H9 (cell line): ENCODE measurements around the gene PTRH1. TPM values are rescaled to one million over a fixed set of nuclear protein-coding genes. Genes with fewer than 3 reads are reported as not detected.

ENCODE experiments used
- DNase-seq: peaks from one replicate; pipeline ENCODE4 v3.0.0-alpha.2; 2017
- H2AFZ ChIP-seq: one replicate; pipeline ENCODE4 v1.6.1; 2013; ENCODE audit warnings: mild to moderate bottlenecking, low read length, control low read depth, moderate library complexity
- H2AK5ac ChIP-seq: 2 replicates; pipeline ENCODE4 v1.6.1; 2013; ENCODE audit warnings: low read length, control low read depth, mixed read lengths; ENCODE audit not compliant: insufficient read length
- H2BK120ac ChIP-seq: one replicate; pipeline ENCODE4 v1.6.1; 2013; ENCODE audit warnings: low read depth, mild to moderate bottlenecking, low read length, control low read depth, inconsistent platforms; ENCODE audit not compliant: poor library complexity, severe bottlenecking
- H2BK12ac ChIP-seq: 2 replicates; pipeline ENCODE4 v1.6.1; 2013; ENCODE audit warnings: low read length, control low read depth, mixed read lengths, low read depth; ENCODE audit not compliant: insufficient read length
- H2BK15ac ChIP-seq: 2 replicates; pipeline ENCODE4 v1.6.1; 2013; ENCODE audit warnings: low read depth, low read length, control low read depth
- H2BK20ac ChIP-seq: one replicate; pipeline ENCODE4 v1.6.1; 2013; ENCODE audit warnings: low read depth, mild to moderate bottlenecking, low read length, control low read depth, inconsistent platforms; ENCODE audit not compliant: poor library complexity, severe bottlenecking
- H2BK5ac ChIP-seq: 2 replicates; pipeline ENCODE4 v1.6.1; 2013; ENCODE audit warnings: low read length, control low read depth, mixed read lengths; ENCODE audit not compliant: insufficient read length
- H3K14ac ChIP-seq: 2 replicates; pipeline ENCODE4 v1.6.1; 2013; ENCODE audit warnings: low read length, control low read depth; ENCODE audit not compliant: insufficient read depth
- H3K18ac ChIP-seq: 2 replicates; pipeline ENCODE4 v1.6.1; 2013; ENCODE audit warnings: low read depth, mild to moderate bottlenecking, mixed read lengths, low read length, control low read depth; ENCODE audit not compliant: insufficient read length
- H3K23ac ChIP-seq: 2 replicates; pipeline ENCODE4 v1.6.1; 2013; ENCODE audit warnings: low read length, control low read depth, mixed read lengths, low read depth; ENCODE audit not compliant: insufficient read length
- H3K23me2 ChIP-seq: 2 replicates; pipeline ENCODE4 v1.6.1; 2013; ENCODE audit warnings: low read depth, mild to moderate bottlenecking, mixed read lengths, low read length, control low read depth; ENCODE audit not compliant: insufficient read length, poor library complexity, severe bottlenecking
- H3K27ac ChIP-seq: 2 replicates; pipeline ENCODE4 v1.5.1; 2013; ENCODE audit warnings: low read length, control low read depth, mixed read lengths, low read depth; ENCODE audit not compliant: insufficient read length
- H3K27me3 ChIP-seq: 2 replicates; pipeline ENCODE4 v1.6.1; 2013; ENCODE audit warnings: low read length, control low read depth, inconsistent platforms; ENCODE audit not compliant: insufficient read depth
- H3K4ac ChIP-seq: 2 replicates; pipeline ENCODE4 v1.6.1; 2013; ENCODE audit warnings: low read depth, mild to moderate bottlenecking, control low read depth, inconsistent platforms, low read length, moderate library complexity
- H3K4me1 ChIP-seq: 2 replicates; pipeline ENCODE4 v1.6.1; 2013; ENCODE audit warnings: low read length, control low read depth, inconsistent platforms; ENCODE audit not compliant: insufficient read depth
- H3K4me2 ChIP-seq: 2 replicates; pipeline ENCODE4 v1.6.1; 2013; ENCODE audit warnings: low read length, control low read depth, mixed read lengths; ENCODE audit not compliant: insufficient read length, insufficient read depth
- H3K56ac ChIP-seq: 2 replicates; pipeline ENCODE4 v1.6.1; 2013; ENCODE audit warnings: low read depth, mild to moderate bottlenecking, mixed read lengths, low read length, control low read depth; ENCODE audit not compliant: insufficient read length
- H3K79me1 ChIP-seq: 2 replicates; pipeline ENCODE4 v1.6.1; 2013; ENCODE audit warnings: low read depth, mild to moderate bottlenecking, moderate library complexity, low read length, control low read depth, inconsistent platforms; ENCODE audit not compliant: insufficient read depth, poor library complexity, severe bottlenecking
- H3K79me2 ChIP-seq: 2 replicates; pipeline ENCODE4 v1.6.1; 2013; ENCODE audit warnings: low read length, control low read depth, inconsistent platforms; ENCODE audit not compliant: insufficient read depth
- H3K9ac ChIP-seq: 2 replicates; pipeline ENCODE4 v1.6.1; 2013; ENCODE audit warnings: low read length, control low read depth, mixed read lengths; ENCODE audit not compliant: insufficient read length; ENCODE audit errors: extremely low read depth
- H3K9me3 ChIP-seq: one replicate; pipeline ENCODE4 v1.6.1; 2013; ENCODE audit warnings: low read depth, low read length, inconsistent platforms; ENCODE audit not compliant: control insufficient read depth
- H3T11ph ChIP-seq: one replicate; pipeline ENCODE4 v1.6.1; 2013; ENCODE audit warnings: mild to moderate bottlenecking, low read length, control low read depth, inconsistent platforms
- H4K20me1 ChIP-seq: one replicate; pipeline ENCODE4 v1.6.1; 2013; ENCODE audit not compliant: control insufficient read depth, insufficient read length, insufficient read depth
- H4K5ac ChIP-seq: 2 replicates; pipeline ENCODE4 v1.6.1; 2013; ENCODE audit warnings: low read depth, mild to moderate bottlenecking, mixed read lengths, low read length, control low read depth; ENCODE audit not compliant: insufficient read length
- H4K8ac ChIP-seq: replicated peaks from 2 replicates; pipeline ENCODE4 v1.6.1; 2013; ENCODE audit warnings: low read length, control low read depth, mixed read lengths, low read depth; ENCODE audit not compliant: insufficient read length
- H4K91ac ChIP-seq: 2 replicates; pipeline ENCODE4 v1.6.1; 2013; ENCODE audit warnings: low read depth, mild to moderate bottlenecking, moderate library complexity, mixed read lengths, low read length, control low read depth; ENCODE audit not compliant: insufficient read length
- H3K27ac Mint-ChIP-seq, 3 experiments: 2 replicates in 2 of 3; 3 replicates in 1 of 3; pipeline ENCODE4 v1.8.0; 2020 to 2021; ENCODE audit warnings: mixed read lengths in 3 of 3, mild to moderate bottlenecking in 1 of 3, moderate library complexity in 1 of 3
- H3K27me3 Mint-ChIP-seq: 2 replicates; pipeline ENCODE4 v1.8.0; 2021; ENCODE audit warnings: low read depth, mild to moderate bottlenecking, moderate library complexity, mixed read lengths
- H3K36me3 Mint-ChIP-seq, 3 experiments: 2 replicates in 2 of 3; 3 replicates in 1 of 3; pipeline ENCODE4 v1.8.0; 2020 to 2021; ENCODE audit warnings: low read depth in 3 of 3, mixed read lengths in 3 of 3; ENCODE audit not compliant: insufficient read depth in 1 of 3
- H3K4me1 Mint-ChIP-seq, 2 experiments: 2 replicates each; pipeline ENCODE4 v1.8.0; 2020; ENCODE audit warnings: mixed read lengths in 2 of 2
- H3K4me3 Mint-ChIP-seq, 2 experiments: 2 replicates in 1 of 2; 3 replicates in 1 of 2; pipeline ENCODE4 v1.8.0; 2020 to 2021; ENCODE audit warnings: mild to moderate bottlenecking in 2 of 2, mixed read lengths in 2 of 2, moderate library complexity in 1 of 2
- H3K9me3 Mint-ChIP-seq, 2 experiments: 2 replicates in 1 of 2; 3 replicates in 1 of 2; pipeline ENCODE4 v1.8.0; 2020; ENCODE audit warnings: mild to moderate bottlenecking in 2 of 2, mixed read lengths in 2 of 2, moderate library complexity in 1 of 2
- CTCF ChIP-seq: fragments of 200-600 bp; sonication (generic); conservative IDR thresholded peaks from 3 replicates; pipeline ENCODE4 v1.8.0; 2021; ENCODE audit warnings: antibody characterized with exemption, mild to moderate bottlenecking
- WGBS: extraction: QIAGEN DNeasy Blood & Tissue Kit; methylation state at CpG from one replicate; pipeline ENCODE4 v1.1.7; 2013; ENCODE audit warnings: missing lambda C conversion rate, low lambda C conversion rate, mixed read lengths; ENCODE audit not compliant: insufficient read length; ENCODE audit errors: extremely low coverage; 5-methylcytosine and 5-hydroxymethylcytosine counted together
- total RNA-seq: library from RNA; stranded (reverse); gene quantifications from 2 replicates; pipeline ENCODE4 v1.2.1, GENCODE V29; 2021

The PTRH1 gene
- total RNA-seq, 1 experiment from 2014 or later, result 10.9 TPM

GRCh38 chr9:127742435-127743088, 27.1 kb upstream of the PTRH1 start:
- H3K4ac ChIP-seq, result no peak overlapping the region
- H3K4me2 ChIP-seq, result peak overlapping the region; percentile 75
- no peak overlapping the region for H4K8ac ChIP-seq
- peak overlapping the region; percentile 31 for H3K9ac ChIP-seq
- H4K91ac ChIP-seq, result no peak overlapping the region
- no peaks in the 10 kb centered on the region for H3K27me3 ChIP-seq
- H2BK15ac ChIP-seq, result no peak overlapping the region
- no peak overlapping the region for H3K14ac ChIP-seq
- H2BK5ac ChIP-seq, result no peak overlapping the region
- no peak overlapping the region for H3K18ac ChIP-seq
- no peak overlapping the region for H2AFZ ChIP-seq
- no peaks in the 10 kb centered on the region for H3K9me3 Mint-ChIP-seq
- H3K36me3 Mint-ChIP-seq, result no peaks in the 10 kb centered on the region
- peaks cover 4 to 17% of the 10 kb centered on the region in 2 experiments for H3K4me1 Mint-ChIP-seq
- peak overlapping the region; percentile 74 to 97 (median 89); a peak in 4 of 7 replicates for H3K27ac Mint-ChIP-seq
- H2AK5ac ChIP-seq, result no peak overlapping the region
- H3K9me3 ChIP-seq, result no peaks in the 10 kb centered on the region
- no peak overlapping the region for H3K23ac ChIP-seq
- H2BK20ac ChIP-seq, result no peak overlapping the region
- H3T11ph ChIP-seq, result no peak overlapping the region
- no peak overlapping the region for H2BK120ac ChIP-seq
- no peak overlapping the region for H3K56ac ChIP-seq
- no CpG with 5 or more reads among the region's 33 CpGs for WGBS
- TF ChIP-seq CTCF, result no peak
- H3K79me2 ChIP-seq, result no peaks in the 10 kb centered on the region
- H3K23me2 ChIP-seq, result peaks cover 7% of the 10 kb centered on the region
- no peaks in the 10 kb centered on the region for H3K4me1 ChIP-seq
- no peak overlapping the region for H4K5ac ChIP-seq
- no peaks in the 10 kb centered on the region for H4K20me1 ChIP-seq
- H3K27me3 Mint-ChIP-seq, result peaks cover 14% of the 10 kb centered on the region
- no peak overlapping the region for H2BK12ac ChIP-seq
- no peaks in the 10 kb centered on the region for H3K79me1 ChIP-seq
- peak overlapping the region; percentile 73 to 91 for H3K4me3 Mint-ChIP-seq
- no peak overlapping the region for H3K27ac ChIP-seq
- DNase-seq, result peak; percentile 98
